Endothelial cell of umbilical vein (primary cell): ENCODE measurements around the gene DARS1. TPM values are rescaled to one million over a fixed set of nuclear protein-coding genes. Genes with fewer than 3 reads are reported as not detected.

Experiments
- BruUV-seq: library from RNA; stranded (reverse); fragments of 400-500 nt; replicated peaks from 2 replicates; lab custom pipeline; 2021; lab: Mats Ljungman, UMichigan
- CTCF ChIA-PET: fragments of 300-600, 350-600 bp; sonication (Branson Sonifier 250); formaldehyde crosslinking; loops from one replicate; lab custom pipeline; 2021; ENCODE audit warnings: antibody characterized with exemption, inconsistent platforms; lab: Charles Lee
- POLR2A ChIA-PET: fragments of 300-600, 350-600 bp; sonication (Branson Sonifier 250); formaldehyde crosslinking; loops from one replicate; lab custom pipeline; 2021; ENCODE audit warnings: antibody characterized with exemption, inconsistent platforms; lab: Charles Lee
- DNase-seq: peaks from one replicate; pipeline ENCODE4 v3.0.0-alpha.2; 2011; ENCODE audit warnings: low read depth, low spot score
- FAIRE-seq: peaks from 2 replicates; lab custom pipeline; 2011; peaks lifted over from hg19 to GRCh38; lab: Jason Lieb, UNC
- H2AFZ ChIP-seq: 2 replicates; pipeline ENCODE4 v1.6.0; 2012; ENCODE audit warnings: low read depth, low read length, control low read depth, inconsistent platforms
- H3K27ac ChIP-seq: 2 replicates; pipeline ENCODE4 v1.5.1; 2011; ENCODE audit warnings: low read depth, mild to moderate bottlenecking, control low read depth, low read length, moderate library complexity; ENCODE audit not compliant: insufficient read depth
- H3K27me3 ChIP-seq, 2 experiments: 2 replicates each; pipeline versions ENCODE4 v1.6.0 to v1.6.1; 2011; ENCODE audit warnings: low read length in 2 of 2, mixed read lengths in 1 of 2; ENCODE audit not compliant: control insufficient read depth in 2 of 2, insufficient read depth in 2 of 2
- H3K36me3 ChIP-seq, 2 experiments: 2 replicates in 1 of 2; 3 replicates in 1 of 2; pipeline ENCODE4 v1.5.1; 2011; ENCODE audit warnings: low read length in 2 of 2, mild to moderate bottlenecking in 1 of 2, moderate library complexity in 1 of 2; ENCODE audit not compliant: control insufficient read depth in 2 of 2, insufficient read depth in 2 of 2; ENCODE audit errors: extremely low read depth in 1 of 2
- H3K4me1 ChIP-seq: 3 replicates; pipeline ENCODE4 v1.5.1; 2011; ENCODE audit warnings: mild to moderate bottlenecking, low read length; ENCODE audit not compliant: control insufficient read depth, insufficient read depth; ENCODE audit errors: extremely low read depth
- H3K4me2 ChIP-seq: 2 replicates; pipeline ENCODE4 v1.6.1; 2011; ENCODE audit warnings: low read length, control low read depth, mixed read lengths; ENCODE audit not compliant: insufficient read depth
- H3K4me3 ChIP-seq, 3 experiments: fragments of 200-600 bp in 1 of 3; sonication (generic), shearing (Covaris generic) in 1 of 3; replicated peaks in 1 of 3; 2 replicates each; pipeline ENCODE4 v1.5.1; 2011 to 2016; ENCODE audit warnings: control low read depth in 3 of 3, low read length in 3 of 3, mild to moderate bottlenecking in 2 of 3, inconsistent platforms in 1 of 3, low read depth in 1 of 3, moderate library complexity in 1 of 3; ENCODE audit not compliant: insufficient read depth in 1 of 3
- H3K79me2 ChIP-seq: 2 replicates; pipeline ENCODE4 v1.6.0; 2012; ENCODE audit warnings: low read length, inconsistent platforms; ENCODE audit not compliant: control insufficient read depth, insufficient read depth
- H3K9ac ChIP-seq: replicated peaks from 2 replicates; pipeline ENCODE3; 2011; ENCODE audit warnings: low read length, control low read depth; ENCODE audit not compliant: insufficient read depth; ENCODE audit errors: extremely low read depth
- H3K9me1 ChIP-seq: replicated peaks from 3 replicates; pipeline ENCODE4 v1.6.0; 2011; ENCODE audit warnings: mild to moderate bottlenecking, low read length; ENCODE audit not compliant: control insufficient read depth, insufficient read depth; ENCODE audit errors: extremely low read depth
- H3K9me3 ChIP-seq: replicated peaks from 2 replicates; pipeline ENCODE4 v1.5.1; 2012; ENCODE audit warnings: low read length, inconsistent platforms; ENCODE audit not compliant: control insufficient read depth, insufficient read depth
- H4K20me1 ChIP-seq: replicated peaks from 2 replicates; pipeline ENCODE3; 2011; ENCODE audit warnings: mild to moderate bottlenecking, low read length; ENCODE audit not compliant: control insufficient read depth, insufficient read depth; ENCODE audit errors: extremely low read depth
- CTCF ChIP-seq, 2 donors: IDR thresholded peaks; 1 replicate in 1 of 2; 2 replicates in 1 of 2; pipeline ENCODE4 v1.5.1; 2011; ENCODE audit warnings: low read length in 2 of 2, mild to moderate bottlenecking in 2 of 2, moderate library complexity in 2 of 2, control low read depth in 1 of 2, inconsistent platforms in 1 of 2, low read depth in 1 of 2; ENCODE audit not compliant: insufficient read depth in 1 of 2; ENCODE audit errors: extremely low read depth in 1 of 2
- EZH2 ChIP-seq: IDR thresholded peaks from 2 replicates; pipeline ENCODE4 v1.6.1; 2012; ENCODE audit warnings: borderline replicate concordance, low read depth, mild to moderate bottlenecking, moderate library complexity, low read length, inconsistent platforms; ENCODE audit not compliant: severe bottlenecking
- FOS ChIP-seq: IDR thresholded peaks from 2 replicates; pipeline ENCODE4 v1.6.1; 2011; ENCODE audit warnings: mild to moderate bottlenecking, low read length, moderate library complexity, borderline replicate concordance; ENCODE audit not compliant: insufficient read depth
- GATA2 ChIP-seq: IDR thresholded peaks from 2 replicates; pipeline ENCODE4 v1.7.0; 2011; ENCODE audit warnings: low read depth, mild to moderate bottlenecking, moderate library complexity, mixed read lengths, low read length; ENCODE audit not compliant: insufficient read length, insufficient read depth
- JUN ChIP-seq: IDR thresholded peaks from 2 replicates; pipeline ENCODE4 v1.6.1; 2011; ENCODE audit warnings: borderline replicate concordance, low read depth; ENCODE audit not compliant: insufficient read length, insufficient read depth
- MAX ChIP-seq: IDR thresholded peaks from 2 replicates; pipeline ENCODE4 v1.6.1; 2011; ENCODE audit not compliant: insufficient read depth, insufficient read length
- MYC ChIP-seq: IDR thresholded peaks from one replicate; pipeline ENCODE4 v1.6.1; 2011; ENCODE audit warnings: mild to moderate bottlenecking, low read depth, low read length
- POLR2A ChIP-seq: IDR thresholded peaks from 2 replicates; pipeline ENCODE4 v1.6.1; 2012; ENCODE audit warnings: low read depth, mild to moderate bottlenecking, control low read depth, low read length
- POLR2AphosphoS5 ChIP-seq: IDR thresholded peaks from 2 replicates; pipeline ENCODE4 v1.6.1; 2012; ENCODE audit warnings: low read depth, mild to moderate bottlenecking, control low read depth, low read length, moderate library complexity; ENCODE audit not compliant: insufficient read depth
- dilution Hi-C: fragments of 300-500 bp; cut with MboI; formaldehyde crosslinking; loops from one replicate; pipeline ENCODE4 v1.15.0; 2019; ENCODE audit warnings: low sequenced_read_pairs; ENCODE audit not compliant: extremely low pct_ligation_motif_present
- intact Hi-C: fragments of 100-400 bp; cut with micrococcal nuclease; formaldehyde crosslinking; loops from one replicate; pipeline ENCODE4 v1.10.0; 2022
- polyA plus RNA-seq, 4 experiments: library from polyadenylated mRNA; depleted of rRNA in 3 of 4; stranded (reverse) in 3 of 4; unstranded in 1 of 4; fragments of >200 nt; gene quantifications; 2 replicates each; pipeline versions ENCODE4 v1.2.1 to v1.2.3, GENCODE V29; 2011 to 2012; ENCODE audit warnings: missing spikeins in 1 of 4
- total RNA-seq: library from RNA; stranded (reverse); gene quantifications from 2 replicates; pipeline ENCODE4 v1.2.3, GENCODE V29; 2021

DARS1 gene
- total and polyA plus RNA-seq, 2 donors (not counting 3 experiments of a cell fraction or from before 2014, with no cell fraction given): 20.9 to 41.5 TPM

GRCh38 chr2:136005462-136006196 lies 20.2 kb upstream of the DARS1 start:
- Histone ChIP-seq H3K4me3 (no peak overlapping the region), H3K4me2 (no peak overlapping the region), H3K36me3 (no peaks in the 10 kb centered on the region), H3K9ac (no peak overlapping the region), H3K79me2 (no peaks in the 10 kb centered on the region), H2AFZ (no peak overlapping the region), H3K27me3 (peaks cover 10 to 14% of the 10 kb centered on the region in 2 experiments), H3K4me1 (peaks cover 2% of the 10 kb centered on the region), H4K20me1 (no peaks in the 10 kb centered on the region), H3K9me3 (no peaks in the 10 kb centered on the region), H3K9me1 (no peaks in the 10 kb centered on the region), H3K27ac (no peak overlapping the region)
- no peak for DNase-seq
- no TSS peak for BruUV-seq
- ChIA-PET POLR2A (no interaction called here), CTCF (interaction anchor here (1.2 to 1.6 kb wide), 3 partner anchors 9 to 20 kb away, joined by 3 to 5 read pairs (median 4); no protein-coding TSS in a partner anchor)
- intact Hi-C loops (no loop called here), dilution Hi-C loops (no loop called here)
- FAIRE-seq: no peak
- TF ChIP-seq MYC (no peak), FOS (peak; percentile 6), GATA2 (no peak)

GRCh38 chr2:136004965-136005364 lies 19.5 kb upstream of the DARS1 start:
- H3K27me3 ChIP-seq: peaks cover 10 to 13% of the 10 kb centered on the region in 2 experiments
- POLR2A ChIA-PET: no interaction called here
- DNase-seq (no peak), FAIRE-seq (no peak)
- CTCF ChIA-PET: interaction anchor here (0.7 to 1.6 kb wide), 4 partner anchors 8 to 21 kb away, joined by 3 to 5 read pairs (median 4); no protein-coding TSS in a partner anchor
- no peaks in the 10 kb centered on the region for H3K9me3 ChIP-seq
- H3K9ac ChIP-seq: no peak overlapping the region
- no peak overlapping the region for H3K4me3 ChIP-seq
- no TSS peak for BruUV-seq
- H3K36me3 ChIP-seq: no peaks in the 10 kb centered on the region
- TF ChIP-seq MYC: no peak
- no peak for TF ChIP-seq CTCF (IDR thresholded peaks at IDR 0.05; ENCODE audit: extremely low read depth in 1 of 2, insufficient read depth in 1 of 2, low read depth in 1 of 2, low read length in 2 of 2)
- no peak for TF ChIP-seq JUN
- TF ChIP-seq MAX: no peak
- TF ChIP-seq EZH2: no peak
- no peak for TF ChIP-seq GATA2
- TF ChIP-seq POLR2A: no peak
- TF ChIP-seq FOS: no peak
- no peak for TF ChIP-seq POLR2AphosphoS5
- H3K4me2 ChIP-seq: no peak overlapping the region
- no peaks in the 10 kb centered on the region for H4K20me1 ChIP-seq
- no peaks in the 10 kb centered on the region for H3K79me2 ChIP-seq
- intact Hi-C loops: no loop called here
- H3K4me1 ChIP-seq: peaks cover 6% of the 10 kb centered on the region
- H3K9me1 ChIP-seq: no peaks in the 10 kb centered on the region
- H3K27ac ChIP-seq: no peak overlapping the region
- dilution Hi-C loops: no loop called here
- no peak overlapping the region for H2AFZ ChIP-seq
